ENCODE data around the gene TMEM107.

- peak; percentile 85 to 89 for TF ChIP-seq POLR2A (IDR thresholded peaks at IDR 0.05)
- TF ChIP-seq CTCF (IDR thresholded peaks at IDR 0.05): peak in 2 of 4 experiments; percentile 22 to 23
Observed at GRCh38 chr17:8189711-8190477, 13.7 kb upstream of the TMEM107 start, which contains the start of gene BORCS6.
